ENCODE measurements around the gene PIK3CD. TPM values are rescaled to one million over a fixed set of nuclear protein-coding genes. Genes with fewer than 3 reads are reported as not detected.

The PIK3CD gene
- total and polyA plus RNA-seq, 10 of the 15 experiments (the other 5 are each of a cell fraction or from before 2014, with no cell fraction given): 7.0 to 101 (median 51.1) TPM

- in situ Hi-C loops (cut with MboI): no loop called here
- H2AFZ ChIP-seq (ENCODE audit: control insufficient read depth, low read depth, low read length): no peak overlapping the region
- ChIA-PET SMC1A (ENCODE audit: uncharacterized antibody, unreplicated experiment) (no interaction called here), CTCF (no interaction called here), RAD21 (ENCODE audit: unreplicated experiment) (no interaction called here), POLR2A (interaction anchor here (1.3 kb wide), 1 partner anchor 11 kb away, joined by 3 read pairs; no protein-coding TSS in a partner anchor)
- intact Hi-C loops (cut with micrococcal nuclease; ENCODE audit: unreplicated experiment): no loop called here
- no peaks in the 10 kb centered on the region for H3K9me3 ChIP-seq (replicated peaks; ENCODE audit: control insufficient read depth, insufficient read depth, low read length)
- ATAC-seq (no peak), FAIRE-seq (no peak), DNase-seq (ENCODE audit: low read depth, low spot score) (no peak)
- 0 out of 2 replicates have a peak, but pooled peaks cover 4% of the 10 kb centered on the region for H4K20me1 ChIP-seq (ENCODE audit: control insufficient read depth, insufficient read depth)
- peaks cover 75% of the 10 kb centered on the region for H3K79me2 ChIP-seq (ENCODE audit: control insufficient read depth, insufficient read depth, low read length)
- no peak overlapping the region for H3K9ac ChIP-seq (ENCODE audit: control insufficient read depth, insufficient read depth, low read length)
- H3K4me3 ChIP-seq: no peak overlapping the region
- no TSS peak for BruUV-seq (replicated peaks)
- peaks cover 16 to 21% of the 10 kb centered on the region in 2 experiments for H3K36me3 ChIP-seq (ENCODE audit: control insufficient read depth in 2 of 2, insufficient read depth in 2 of 2, low read length in 1 of 2)
- no peaks in the 10 kb centered on the region for H3K27me3 ChIP-seq (replicated peaks in 1 of 2; ENCODE audit: control insufficient read depth in 2 of 2, insufficient read depth in 2 of 2, low read length in 1 of 2)
- no peak overlapping the region for H3K27ac ChIP-seq (ENCODE audit: control insufficient read depth, insufficient read depth)
- TF ChIP-seq SIN3A (IDR thresholded peaks at IDR 0.05; ENCODE audit: low read depth, low read length): no peak
- TF ChIP-seq MEF2B (IDR thresholded peaks at IDR 0.05; ENCODE audit: partially characterized antibody, poor library complexity, severe bottlenecking): no peak
- TF ChIP-seq GATAD2B (conservative IDR thresholded peaks at IDR 0.05; ENCODE audit: low read depth): no peak
- H3K4me1 ChIP-seq (ENCODE audit: control insufficient read depth, insufficient read depth, low read length): peaks cover 13% of the 10 kb centered on the region
- WGBS (ENCODE audit: insufficient coverage, insufficient replicate concordance, low lambda C conversion rate, missing lambda C conversion rate): 83% methylated on average over 10 of the region's 10 CpGs
- no peak overlapping the region for H3K4me2 ChIP-seq (ENCODE audit: control insufficient read depth, insufficient read depth)
Observed at GRCh38 chr1:9676815-9677393, 25.4 kb downstream of the PIK3CD start.

- Histone ChIP-seq H3K27ac (ENCODE audit: control insufficient read depth, insufficient read depth) (no peak overlapping the region), H3K9me3 (replicated peaks; ENCODE audit: control insufficient read depth, insufficient read depth, low read length) (no peaks in the 10 kb centered on the region), H3K4me3 (no peak overlapping the region), H3K36me3 (ENCODE audit: control insufficient read depth in 2 of 2, insufficient read depth in 2 of 2, low read length in 1 of 2) (peaks cover 10 to 13% of the 10 kb centered on the region in 2 experiments), H3K4me1 (ENCODE audit: control insufficient read depth, insufficient read depth, low read length) (peaks cover 13% of the 10 kb centered on the region), H4K20me1 (ENCODE audit: control insufficient read depth, insufficient read depth) (0 out of 2 replicates have a peak, but pooled peaks cover 4% of the 10 kb centered on the region), H2AFZ (ENCODE audit: control insufficient read depth, low read depth, low read length) (no peak overlapping the region), H3K4me2 (ENCODE audit: control insufficient read depth, insufficient read depth) (no peak overlapping the region), H3K79me2 (ENCODE audit: control insufficient read depth, insufficient read depth, low read length) (peaks cover 76% of the 10 kb centered on the region), H3K9ac (ENCODE audit: control insufficient read depth, insufficient read depth, low read length) (no peak overlapping the region), H3K27me3 (replicated peaks in 1 of 2; ENCODE audit: control insufficient read depth in 2 of 2, insufficient read depth in 2 of 2, low read length in 1 of 2) (no peaks in the 10 kb centered on the region)
- no TSS peak for BruUV-seq (replicated peaks)
- ChIA-PET RAD21 (ENCODE audit: unreplicated experiment) (interaction anchor here (1.3 kb wide), 1 partner anchor 51 kb away, joined by 3 read pairs; no protein-coding TSS in a partner anchor), CTCF (interaction anchor here (0.6 kb wide), 1 partner anchor 23 kb away, joined by 3 read pairs; no protein-coding TSS in a partner anchor), POLR2A (interaction anchor here (0.5 to 1.1 kb wide), 3 partner anchors 13 to 80 kb away, joined by 3 to 4 read pairs (median 4); no protein-coding TSS in a partner anchor), SMC1A (ENCODE audit: uncharacterized antibody, unreplicated experiment) (interaction anchor here (0.9 to 3.2 kb wide), 3 partner anchors 12 to 52 kb away, joined by 4 to 23 read pairs (median 8); no protein-coding TSS in a partner anchor)
- intact Hi-C loops (cut with micrococcal nuclease; ENCODE audit: unreplicated experiment): no loop called here
- FAIRE-seq (no peak), ATAC-seq (no peak), DNase-seq (ENCODE audit: low read depth, low spot score) (no peak)
- in situ Hi-C loops (cut with MboI): no loop called here
- 53% methylated on average over 2 of the region's 2 CpGs for WGBS (ENCODE audit: insufficient coverage, insufficient replicate concordance, low lambda C conversion rate, missing lambda C conversion rate)
- TF ChIP-seq RFX5 (IDR thresholded peaks at IDR 0.05; ENCODE audit: low read depth, low read length): no peak
- TF ChIP-seq SREBF2 (IDR thresholded peaks at IDR 0.05; ENCODE audit: low read length): no peak
- no peak for TF ChIP-seq IRF4 (IDR thresholded peaks at IDR 0.05; ENCODE audit: low read depth, low read length)
- no peak for TF ChIP-seq ZNF274 (IDR thresholded peaks at IDR 0.05; ENCODE audit: insufficient read depth, insufficient read length)
- no peak for TF ChIP-seq CHD4 (IDR thresholded peaks at IDR 0.05)
- TF ChIP-seq SREBF1 (IDR thresholded peaks at IDR 0.05; ENCODE audit: low read length): no peak
- no peak for TF ChIP-seq KLF5 (IDR thresholded peaks at IDR 0.05; ENCODE audit: partially characterized antibody)
- TF ChIP-seq ZNF622 (IDR thresholded peaks at IDR 0.05): no peak
- TF ChIP-seq RB1 (IDR thresholded peaks at IDR 0.05; ENCODE audit: borderline replicate concordance): no peak
- no peak for TF ChIP-seq TAF1 (IDR thresholded peaks at IDR 0.05; ENCODE audit: borderline replicate concordance, low read depth, low read length)
- no peak for TF ChIP-seq PAX8 (IDR thresholded peaks at IDR 0.05)
- no peak for TF ChIP-seq ATF2 (IDR thresholded peaks at IDR 0.05; ENCODE audit: low read length)
- TF ChIP-seq RAD21 (IDR thresholded peaks at IDR 0.05; ENCODE audit: insufficient read depth, low read depth, low read length): no peak
- no peak for TF ChIP-seq SRF (IDR thresholded peaks at IDR 0.05; ENCODE audit: low read depth in 2 of 2, low read length in 2 of 2)
- TF ChIP-seq YY1 (IDR thresholded peaks at IDR 0.05; ENCODE audit: low read depth, low read length): no peak
- no peak for TF ChIP-seq POLR2AphosphoS5 (IDR thresholded peaks at IDR 0.05; ENCODE audit: low read length)
Observed at GRCh38 chr1:9680091-9680490, 28.6 kb downstream of the PIK3CD start.
